ENCODE results near the gene RFX1. TPM values are rescaled to one million over a fixed set of nuclear protein-coding genes. Genes with fewer than 3 reads are reported as not detected.

The RFX1 gene
- total and polyA plus RNA-seq, 2 donors (not counting 1 experiment from before 2014, with no cell fraction given), result 9.2 to 33.3 TPM

DNA sequence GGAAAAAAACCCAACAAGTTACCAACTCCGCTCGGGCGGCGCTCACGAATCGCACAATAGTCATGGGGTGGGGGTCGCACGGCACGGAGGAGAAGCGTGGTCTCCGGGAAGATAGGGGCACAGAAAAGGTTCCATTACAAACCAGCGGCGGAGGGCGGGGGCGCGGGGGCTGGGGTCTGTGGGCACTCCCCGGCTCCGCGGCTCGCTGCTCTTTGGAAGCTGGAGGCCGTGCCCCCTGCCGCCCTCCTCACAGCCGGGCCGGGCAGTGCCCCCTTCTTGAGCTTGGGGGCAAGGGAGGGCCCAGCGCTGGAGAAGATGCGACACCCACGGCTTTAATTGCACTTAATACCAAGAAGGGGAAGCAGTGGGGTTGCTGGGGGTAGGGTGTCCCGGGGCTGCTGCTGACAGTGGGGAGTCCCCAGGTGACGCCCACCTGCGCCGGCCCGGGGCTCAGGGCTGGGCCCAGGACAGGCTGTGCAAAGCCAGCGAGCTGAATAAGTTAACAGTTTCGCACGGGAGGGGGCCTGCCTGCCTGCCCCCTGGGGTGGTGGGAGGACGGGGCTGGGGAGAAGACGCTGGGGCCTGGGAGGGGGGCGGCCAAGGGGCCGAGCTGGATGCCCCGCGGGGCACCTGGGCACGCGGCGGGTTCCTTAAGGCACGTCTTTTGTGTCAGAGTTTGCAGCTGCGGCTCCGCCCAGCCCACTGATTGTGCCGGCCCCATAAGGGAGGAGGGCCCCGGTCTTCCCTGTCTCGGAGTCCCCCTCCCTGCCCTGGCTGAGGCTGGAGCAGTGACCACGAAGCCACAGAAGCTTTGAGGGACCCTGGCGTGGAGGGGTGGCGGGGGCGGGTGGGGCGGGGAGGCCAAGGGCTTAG lies 44.1 kb downstream of the RFX1 start:
- CTCF ChIA-PET, result interaction anchor here (0.7 to 2.6 kb wide), 5 partner anchors 60 to 81 kb away, joined by 3 to 16 read pairs (median 4); partner anchors contain the start of gene IL27RA
- H3K9me3 ChIP-seq (ENCODE audit: control extremely low read depth in 1 of 3, control insufficient read depth in 2 of 3, insufficient read depth in 1 of 3, low read length in 2 of 3), result peaks cover 0 to 3% (median 0%) of the 10 kb centered on the region in 3 donors

More for the DNA sequence above, 44.1 kb downstream of the RFX1 start:
- Histone ChIP-seq H3K9ac (ENCODE audit: low read length) (no peak overlapping the region), H3K36me3 (replicated peaks in 1 of 2; ENCODE audit: control extremely low read depth in 1 of 2, control insufficient read depth in 1 of 2, extremely low read depth in 1 of 2, insufficient read depth in 2 of 2, low read length in 1 of 2) (peaks cover 0 to 57% of the 10 kb centered on the region in 2 experiments), H3K4me3 (ENCODE audit: control extremely low read depth in 1 of 5, extremely low read depth in 1 of 5, insufficient read depth in 1 of 5, low read depth in 2 of 5, low read length in 4 of 5) (no peak overlapping the region), H3K27ac (ENCODE audit: low read length in 2 of 2) (no peak overlapping the region), H2AFZ (ENCODE audit: insufficient read depth, low read depth, low read length, poor library complexity, severe bottlenecking) (no peak overlapping the region), H4K20me1 (ENCODE audit: control insufficient read depth, insufficient read depth, low read length, poor library complexity, severe bottlenecking) (peaks cover 17% of the 10 kb centered on the region), H3K27me3 (replicated peaks in 1 of 4; ENCODE audit: control extremely low read depth in 1 of 4, control insufficient read depth in 3 of 4, insufficient read depth in 4 of 4, low read length in 3 of 4) (no peaks in the 10 kb centered on the region), H3K4me2 (replicated peaks; ENCODE audit: low read depth, low read length, poor library complexity, severe bottlenecking) (no peak overlapping the region), H3K79me2 (ENCODE audit: control insufficient read depth, insufficient read depth, low read length) (no peaks in the 10 kb centered on the region), H3K4me1 (ENCODE audit: control insufficient read depth in 2 of 2, insufficient read depth in 2 of 2, low read length in 2 of 2) (no peaks in the 10 kb centered on the region)
- DNase-seq, result peak; percentile 25
- no peaks in the 10 kb centered on the region for H3K27me3 Mint-ChIP-seq
- no peak overlapping the region for H3K4me3 Mint-ChIP-seq
- H3K27ac Mint-ChIP-seq, result no peak overlapping the region
- POLR2A ChIA-PET, result interaction anchor here (0.7 to 1.1 kb wide), 2 partner anchors 23 to 144 kb away, joined by 3 to 6 read pairs; no protein-coding TSS in a partner anchor
- intact Hi-C loops (cut with micrococcal nuclease), result loop anchor here (2.0 kb wide), 1 partner anchor 25 kb away; no protein-coding TSS in a partner anchor
- H3K4me1 Mint-ChIP-seq, result no peaks in the 10 kb centered on the region
- peak; percentile 17 for ATAC-seq (ENCODE audit: low read depth)
- H3K9me3 Mint-ChIP-seq (ENCODE audit: insufficient read depth), result no peaks in the 10 kb centered on the region
- TF ChIP-seq EZH2 (IDR thresholded peaks at IDR 0.05; ENCODE audit: borderline replicate concordance, insufficient read depth, low read depth, low read length, poor library complexity, severe bottlenecking), result no peak
- TF ChIP-seq, protein P1, sequence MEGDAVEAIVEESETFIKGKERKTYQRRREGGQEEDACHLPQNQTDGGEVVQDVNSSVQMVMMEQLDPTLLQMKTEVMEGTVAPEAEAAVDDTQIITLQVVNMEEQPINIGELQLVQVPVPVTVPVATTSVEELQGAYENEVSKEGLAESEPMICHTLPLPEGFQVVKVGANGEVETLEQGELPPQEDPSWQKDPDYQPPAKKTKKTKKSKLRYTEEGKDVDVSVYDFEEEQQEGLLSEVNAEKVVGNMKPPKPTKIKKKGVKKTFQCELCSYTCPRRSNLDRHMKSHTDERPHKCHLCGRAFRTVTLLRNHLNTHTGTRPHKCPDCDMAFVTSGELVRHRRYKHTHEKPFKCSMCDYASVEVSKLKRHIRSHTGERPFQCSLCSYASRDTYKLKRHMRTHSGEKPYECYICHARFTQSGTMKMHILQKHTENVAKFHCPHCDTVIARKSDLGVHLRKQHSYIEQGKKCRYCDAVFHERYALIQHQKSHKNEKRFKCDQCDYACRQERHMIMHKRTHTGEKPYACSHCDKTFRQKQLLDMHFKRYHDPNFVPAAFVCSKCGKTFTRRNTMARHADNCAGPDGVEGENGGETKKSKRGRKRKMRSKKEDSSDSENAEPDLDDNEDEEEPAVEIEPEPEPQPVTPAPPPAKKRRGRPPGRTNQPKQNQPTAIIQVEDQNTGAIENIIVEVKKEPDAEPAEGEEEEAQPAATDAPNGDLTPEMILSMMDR (IDR thresholded peaks at IDR 0.05), result no peak
- 92% methylated on average over 52 of the region's 55 CpGs for WGBS (ENCODE audit: insufficient coverage)

Measured in B cell (primary cell).